GM12873 (cell line): ENCODE measurements around the gene SUMO4.

ENCODE experiments used
- TF ChIP-seq, protein P1 (sequence below): IDR thresholded peaks from 2 replicates; pipeline ENCODE4 v1.5.1; 2012; ENCODE audit warnings: low read depth, mild to moderate bottlenecking, moderate library complexity, low read length, control low read depth; ENCODE audit not compliant: insufficient read depth; ENCODE audit errors: missing control alignments

The SUMO4 gene

DNA sequence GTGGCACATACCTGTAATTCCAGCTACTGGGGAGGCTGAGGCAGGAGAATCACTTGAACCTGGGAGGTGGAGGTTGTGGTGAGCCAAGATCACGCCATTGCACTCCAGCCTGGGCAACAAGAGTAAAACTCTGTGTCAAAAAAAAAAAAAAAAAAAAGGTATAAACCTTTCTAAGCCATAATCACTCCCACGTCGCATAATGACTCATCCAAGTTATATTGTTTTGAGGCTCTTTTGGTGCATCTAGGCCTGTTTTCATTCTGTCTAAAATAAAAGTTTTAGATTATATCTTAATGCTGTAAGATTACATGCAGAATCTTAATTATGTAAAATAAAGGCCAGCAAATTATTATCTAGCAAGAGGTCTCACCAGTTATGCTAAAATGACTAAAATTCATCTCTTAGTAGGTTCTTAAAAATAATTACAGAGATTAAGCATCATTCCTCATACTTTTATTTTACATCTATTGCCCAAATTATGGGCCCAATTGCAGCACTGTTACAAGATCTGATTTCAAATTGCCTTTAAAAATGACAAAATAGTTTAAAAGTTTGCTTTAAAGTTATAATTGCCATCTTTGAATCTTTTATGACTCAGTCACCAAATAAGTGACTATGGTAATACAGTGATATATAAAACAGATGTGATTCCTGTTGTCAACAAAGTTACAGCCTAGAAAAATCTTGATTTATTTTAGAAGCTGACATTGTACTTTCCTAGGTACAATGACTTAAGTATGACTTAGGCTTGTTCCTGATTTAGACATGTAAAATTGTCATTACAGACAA lies 10.4 kb upstream of the SUMO4 start:
- TF ChIP-seq, protein P1, sequence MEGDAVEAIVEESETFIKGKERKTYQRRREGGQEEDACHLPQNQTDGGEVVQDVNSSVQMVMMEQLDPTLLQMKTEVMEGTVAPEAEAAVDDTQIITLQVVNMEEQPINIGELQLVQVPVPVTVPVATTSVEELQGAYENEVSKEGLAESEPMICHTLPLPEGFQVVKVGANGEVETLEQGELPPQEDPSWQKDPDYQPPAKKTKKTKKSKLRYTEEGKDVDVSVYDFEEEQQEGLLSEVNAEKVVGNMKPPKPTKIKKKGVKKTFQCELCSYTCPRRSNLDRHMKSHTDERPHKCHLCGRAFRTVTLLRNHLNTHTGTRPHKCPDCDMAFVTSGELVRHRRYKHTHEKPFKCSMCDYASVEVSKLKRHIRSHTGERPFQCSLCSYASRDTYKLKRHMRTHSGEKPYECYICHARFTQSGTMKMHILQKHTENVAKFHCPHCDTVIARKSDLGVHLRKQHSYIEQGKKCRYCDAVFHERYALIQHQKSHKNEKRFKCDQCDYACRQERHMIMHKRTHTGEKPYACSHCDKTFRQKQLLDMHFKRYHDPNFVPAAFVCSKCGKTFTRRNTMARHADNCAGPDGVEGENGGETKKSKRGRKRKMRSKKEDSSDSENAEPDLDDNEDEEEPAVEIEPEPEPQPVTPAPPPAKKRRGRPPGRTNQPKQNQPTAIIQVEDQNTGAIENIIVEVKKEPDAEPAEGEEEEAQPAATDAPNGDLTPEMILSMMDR, result no peak

DNA sequence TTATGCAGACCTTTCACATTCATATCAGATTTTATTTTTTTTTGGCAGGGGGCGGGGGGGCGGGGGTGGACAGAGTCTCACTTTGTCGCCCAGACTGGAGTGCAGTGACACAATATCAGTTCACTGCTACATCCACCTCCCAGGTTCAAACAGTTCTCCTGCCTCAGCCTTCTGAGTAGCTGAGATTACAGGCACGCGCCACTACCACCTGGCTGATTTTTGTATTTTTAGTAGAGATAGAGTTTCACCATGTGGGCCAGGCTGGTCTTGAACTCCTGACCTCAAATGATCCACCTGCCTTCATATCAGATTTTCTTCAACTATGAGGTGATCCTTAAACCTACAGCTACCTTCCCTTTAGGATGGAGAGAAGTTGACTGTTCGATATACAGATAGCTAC lies 8.0 kb upstream of the SUMO4 start:
- TF ChIP-seq, protein P1, result no peak

DNA sequence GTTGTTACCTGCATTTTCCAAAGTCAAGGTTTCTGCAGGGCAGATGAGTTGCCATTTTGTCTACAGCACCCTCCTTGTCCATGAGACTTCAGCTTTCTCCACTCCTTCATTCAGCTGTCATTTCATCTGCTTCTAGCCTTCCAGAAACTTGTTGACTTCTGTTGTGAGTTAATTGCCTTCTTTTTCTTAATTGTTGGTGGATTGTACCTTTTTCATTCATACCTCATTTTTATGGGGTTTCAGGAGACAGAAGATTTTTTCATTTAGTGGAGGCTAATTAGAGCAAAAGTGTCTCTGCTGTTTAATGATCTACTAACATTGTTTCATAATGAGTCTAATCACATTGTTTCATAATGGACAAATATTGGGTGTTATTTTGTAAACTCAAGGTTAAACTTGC lies 7.5 kb upstream of the SUMO4 start:
- TF ChIP-seq, protein P1, result no peak

DNA sequence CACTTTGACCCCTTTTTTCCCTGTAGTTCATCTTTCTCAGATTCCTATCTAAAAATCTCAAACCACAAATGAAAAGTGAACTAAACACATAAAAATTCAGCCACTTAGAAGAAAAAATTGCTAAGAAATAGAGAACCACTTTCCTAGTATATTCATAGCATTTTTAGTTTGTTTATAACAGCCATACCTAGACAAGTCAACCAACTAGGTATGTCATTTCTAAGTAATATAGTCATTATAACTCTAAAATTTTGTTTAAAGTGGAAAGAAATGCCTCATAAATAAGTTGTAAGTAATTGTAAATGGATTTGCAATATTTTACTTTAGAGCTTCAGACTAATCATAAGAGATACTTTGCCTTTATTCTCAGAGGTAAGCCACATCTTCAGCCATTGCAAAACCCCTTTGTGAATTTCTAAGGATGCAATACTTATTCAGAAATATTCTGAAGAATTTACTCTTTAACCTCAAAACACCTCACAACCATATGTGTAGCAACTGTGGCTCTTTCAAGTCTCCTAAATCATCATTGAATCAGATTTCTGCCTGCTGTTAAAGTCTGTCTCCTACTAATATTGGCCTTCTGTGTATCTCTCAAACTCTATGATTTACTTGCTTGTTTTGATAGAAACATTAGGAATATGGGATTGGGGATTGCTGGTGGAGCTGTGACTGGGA lies 6.9 kb upstream of the SUMO4 start:
- TF ChIP-seq, protein P1, result no peak

DNA sequence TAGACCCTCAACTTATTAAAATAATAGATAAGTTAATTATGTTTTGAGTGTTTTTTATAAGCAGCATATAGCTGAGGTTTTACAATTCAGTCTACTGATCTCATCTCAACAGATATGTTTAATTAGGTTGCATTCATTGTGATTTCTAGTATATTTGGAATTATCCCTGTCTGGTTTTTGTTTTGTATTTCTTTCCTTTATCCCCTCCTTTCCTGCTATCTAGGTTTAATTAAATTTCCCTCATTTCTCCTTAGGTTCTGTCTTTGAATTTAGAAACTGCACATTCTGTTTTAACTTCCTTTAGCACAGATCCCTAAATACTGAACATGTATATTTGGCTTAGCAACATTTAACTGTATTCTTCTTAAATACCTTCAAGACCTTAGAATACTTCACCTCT lies 4.9 kb upstream of the SUMO4 start:
- TF ChIP-seq, protein P1, result no peak

DNA sequence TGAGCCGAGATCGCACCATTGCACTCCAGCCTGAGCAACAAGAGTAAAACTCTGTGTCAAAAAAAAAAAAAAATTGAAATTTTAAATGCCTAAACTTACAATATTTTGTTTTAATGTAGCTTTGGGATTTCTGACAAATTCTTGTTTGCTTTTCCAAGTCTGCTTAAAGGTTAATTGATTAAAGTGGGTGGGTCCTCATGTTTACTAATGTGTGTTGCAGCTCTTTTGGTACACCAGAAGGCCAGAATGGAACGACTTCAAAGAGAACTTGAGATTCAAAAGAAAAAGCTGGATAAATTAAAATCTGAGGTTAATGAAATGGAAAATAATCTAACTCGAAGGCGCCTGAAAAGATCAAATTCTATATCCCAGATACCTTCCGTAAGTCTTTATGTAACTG lies 2.7 kb upstream of the SUMO4 start:
- TF ChIP-seq, protein P1, result no peak

DNA sequence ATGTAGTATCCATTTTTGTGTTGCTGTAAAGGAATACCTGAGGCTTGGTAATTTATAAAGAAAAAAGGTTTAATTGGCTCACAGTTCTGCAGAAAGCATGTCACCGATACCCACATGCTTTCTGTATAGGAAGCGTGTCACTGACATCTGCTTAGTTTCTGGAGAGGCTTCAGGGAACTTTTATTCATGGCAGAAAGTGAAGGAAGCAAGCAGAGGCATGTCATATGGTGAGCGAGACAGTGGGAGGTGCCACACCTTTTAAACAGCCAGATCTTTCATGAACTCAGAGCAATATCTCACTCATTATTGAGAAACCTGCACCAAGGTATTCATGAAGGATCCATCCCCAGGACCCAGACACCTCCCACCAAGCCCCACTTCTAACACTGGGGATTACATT lies 3.5 kb downstream of the SUMO4 start:
- TF ChIP-seq, protein P1, result no peak
